ENCODE results near the gene PDZD2.

The PDZD2 gene

GRCh38 chr5:31863991-31864411 is 225.1 kb downstream of the PDZD2 start:
- DNase-seq (ENCODE audit: low read depth): no peak
- no peak overlapping the region for H3K4me3 ChIP-seq (ENCODE audit: control insufficient read depth, low read depth, low read length)
- no peak for TF ChIP-seq CTCF (IDR thresholded peaks at IDR 0.05; ENCODE audit: control insufficient read depth, insufficient read depth, low read depth, low read length, missing control alignments)

GRCh38 chr5:31866166-31866565 is 227.2 kb downstream of the PDZD2 start:
- H3K4me3 ChIP-seq (ENCODE audit: control insufficient read depth, low read depth, low read length): no peak overlapping the region
- TF ChIP-seq CTCF (IDR thresholded peaks at IDR 0.05; ENCODE audit: control insufficient read depth, insufficient read depth, low read depth, low read length, missing control alignments): no peak
- DNase-seq (ENCODE audit: low read depth): no peak

GRCh38 chr5:31867219-31867618 is 228.3 kb downstream of the PDZD2 start:
- H3K4me3 ChIP-seq (ENCODE audit: control insufficient read depth, low read depth, low read length): no peak overlapping the region
- DNase-seq (ENCODE audit: low read depth): no peak
- no peak for TF ChIP-seq CTCF (IDR thresholded peaks at IDR 0.05; ENCODE audit: control insufficient read depth, insufficient read depth, low read depth, low read length, missing control alignments)

- no peak for TF ChIP-seq CTCF (IDR thresholded peaks at IDR 0.05; ENCODE audit: control insufficient read depth, insufficient read depth, low read depth, low read length, missing control alignments)
- no peak overlapping the region for H3K4me3 ChIP-seq (ENCODE audit: control insufficient read depth, low read depth, low read length)
- no peak for DNase-seq (ENCODE audit: low read depth)
These were observed 241.5 kb downstream of the PDZD2 start for GRCh38 chr5:31880449-31880848.

- no peak overlapping the region for H3K4me3 ChIP-seq (ENCODE audit: control insufficient read depth, low read depth, low read length)
- DNase-seq (ENCODE audit: low read depth): no peak
- no peak for TF ChIP-seq CTCF (IDR thresholded peaks at IDR 0.05; ENCODE audit: control insufficient read depth, insufficient read depth, low read depth, low read length, missing control alignments)
These were observed 246.0 kb downstream of the PDZD2 start for GRCh38 chr5:31884896-31885295.

GRCh38 chr5:31886206-31886605 is 247.3 kb downstream of the PDZD2 start:
- DNase-seq (ENCODE audit: low read depth): no peak
- TF ChIP-seq CTCF (IDR thresholded peaks at IDR 0.05; ENCODE audit: control insufficient read depth, insufficient read depth, low read depth, low read length, missing control alignments): no peak

GRCh38 chr5:31887556-31887955 is 248.6 kb downstream of the PDZD2 start:
- TF ChIP-seq CTCF (IDR thresholded peaks at IDR 0.05; ENCODE audit: control insufficient read depth, insufficient read depth, low read depth, low read length, missing control alignments): no peak
- no peak for DNase-seq (ENCODE audit: low read depth)
- H3K4me3 ChIP-seq (ENCODE audit: control insufficient read depth, low read depth, low read length): no peak overlapping the region

More at GRCh38 chr5:31886206-31886605, 247.3 kb downstream of the PDZD2 start:
- no peak overlapping the region for H3K4me3 ChIP-seq (ENCODE audit: control insufficient read depth, low read depth, low read length)
